ENCODE measurements around the gene AGMO.

The AGMO gene

DNA sequence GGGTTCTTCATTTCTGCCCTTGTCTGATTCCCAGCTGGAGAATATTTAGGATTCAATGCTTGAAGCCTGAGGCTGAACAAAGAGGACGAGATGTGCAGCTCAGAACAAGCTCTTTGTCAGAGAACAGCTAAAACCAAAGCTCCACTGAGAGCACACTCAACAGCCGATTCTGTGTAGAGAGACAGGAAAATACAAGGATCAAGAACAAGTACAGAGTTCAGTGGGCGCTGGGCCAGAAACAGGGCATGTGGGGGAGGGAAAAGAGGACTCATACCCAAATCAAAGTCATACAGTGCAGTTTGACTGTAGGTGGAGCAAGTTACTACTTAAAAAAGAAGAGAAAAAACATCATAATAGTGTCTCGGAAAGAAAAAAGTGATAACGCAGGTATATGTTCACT lies at the start of gene AGMO:
Gene AGMO, minus strand, starts transcription at position 181 of the 400 bp plus-strand sequence.
- DNase-seq: peak; percentile 8

DNA sequence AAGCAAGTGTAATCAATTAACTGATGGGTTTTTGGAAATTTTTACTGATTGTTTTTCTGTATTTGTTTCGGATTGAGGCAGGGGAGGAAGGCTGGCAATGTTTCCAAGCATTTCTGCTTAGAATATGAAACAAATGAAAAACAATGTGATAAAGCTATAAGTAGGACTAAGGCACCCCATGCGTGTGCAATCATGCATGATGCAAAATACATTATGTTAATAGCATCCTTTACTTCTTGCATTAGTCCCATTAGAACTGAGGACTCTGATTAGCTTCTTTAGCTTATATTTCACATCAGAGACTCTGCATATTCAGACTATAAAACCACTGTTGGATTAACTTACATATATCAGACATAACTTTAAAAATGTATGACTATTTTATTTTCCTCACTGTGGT lies 48.7 kb upstream of the AGMO start:
- DNase-seq: no peak

- no peak for DNase-seq
Measured at GRCh38 chr7:15609287-15609686, 47.5 kb upstream of the AGMO start.

DNA sequence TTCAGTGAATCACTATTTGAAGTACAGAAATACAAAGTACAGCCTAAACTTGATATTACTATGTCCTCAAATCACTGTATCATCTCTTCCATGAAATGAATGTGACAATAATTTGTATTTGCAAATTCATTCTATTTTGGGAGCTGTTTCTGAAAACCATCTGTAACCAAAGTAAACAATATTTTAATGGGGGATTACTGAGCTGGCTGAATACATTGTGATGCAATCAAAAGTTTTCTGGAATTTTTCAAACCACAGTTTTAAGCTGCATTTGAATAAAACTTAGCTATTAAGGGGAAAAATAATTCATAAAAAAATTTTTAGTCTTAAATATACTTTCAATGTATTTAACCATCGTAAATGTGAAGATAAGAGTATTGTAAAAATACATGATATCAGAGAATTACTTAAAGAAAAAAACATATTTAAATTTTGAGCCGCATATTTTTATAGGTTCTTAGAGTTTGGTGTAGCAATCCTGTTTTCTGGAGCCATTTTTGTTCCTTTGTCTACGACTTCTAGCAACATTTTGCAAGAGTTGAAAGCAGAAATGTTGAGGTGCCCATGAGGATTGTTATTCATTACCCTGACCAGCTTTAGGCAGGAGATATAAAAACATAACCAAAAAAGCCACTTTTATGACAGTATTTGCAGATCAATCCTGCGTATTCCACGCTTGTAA lies 45.9 kb upstream of the AGMO start:
- no peak for DNase-seq

- no peak for DNase-seq
Measured at GRCh38 chr7:15606561-15606960, 44.7 kb upstream of the AGMO start.

- DNase-seq: no peak
Measured at GRCh38 chr7:15604166-15604565, 42.4 kb upstream of the AGMO start.

GRCh38 chr7:15603124-15603523 lies 41.3 kb upstream of the AGMO start:
- DNase-seq: no peak

DNA sequence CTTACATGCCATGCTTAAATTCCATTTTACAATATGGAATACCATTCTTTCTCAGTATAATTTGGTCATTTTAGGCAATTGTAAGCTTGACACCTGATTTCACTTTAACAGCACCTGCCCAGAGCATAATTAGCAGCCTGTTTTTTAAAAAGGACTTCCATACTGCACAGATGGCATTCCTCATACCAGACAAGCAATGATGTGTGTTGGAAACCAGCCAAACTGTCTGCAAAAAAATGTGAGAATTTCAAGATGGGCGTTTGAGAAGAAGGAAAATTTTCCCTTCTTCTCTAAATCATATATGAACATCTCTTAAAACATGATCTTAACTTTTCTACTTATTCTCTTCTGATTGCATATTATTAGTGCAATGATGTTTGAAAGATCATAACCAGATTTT lies 40.4 kb upstream of the AGMO start:
- peak; percentile 70 for DNase-seq

- DNase-seq: no peak
Measured at GRCh38 chr7:15601175-15601574, 39.4 kb upstream of the AGMO start.

- DNase-seq: no peak
Measured at GRCh38 chr7:15600298-15600697, 38.5 kb upstream of the AGMO start.

DNA sequence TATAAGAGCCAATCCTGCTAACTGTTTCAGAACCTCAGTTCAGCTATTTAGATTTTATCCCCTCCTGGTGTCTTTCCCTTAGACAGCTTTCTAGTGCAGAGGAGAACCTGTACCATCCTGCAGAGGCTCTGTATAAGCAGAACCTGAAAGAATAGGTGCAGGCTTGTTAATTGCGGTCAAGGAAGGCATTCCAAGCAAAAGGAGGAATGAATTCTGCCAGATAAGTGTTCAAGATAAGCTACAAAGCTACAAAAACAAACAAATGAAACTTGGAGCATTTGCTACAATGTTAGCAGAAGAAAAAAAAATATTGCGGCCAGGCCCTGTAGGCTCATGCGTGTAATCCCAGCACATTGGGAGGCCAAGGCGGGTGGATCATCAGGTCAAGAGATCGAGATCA lies 32.6 kb upstream of the AGMO start:
- DNase-seq: no peak

DNA sequence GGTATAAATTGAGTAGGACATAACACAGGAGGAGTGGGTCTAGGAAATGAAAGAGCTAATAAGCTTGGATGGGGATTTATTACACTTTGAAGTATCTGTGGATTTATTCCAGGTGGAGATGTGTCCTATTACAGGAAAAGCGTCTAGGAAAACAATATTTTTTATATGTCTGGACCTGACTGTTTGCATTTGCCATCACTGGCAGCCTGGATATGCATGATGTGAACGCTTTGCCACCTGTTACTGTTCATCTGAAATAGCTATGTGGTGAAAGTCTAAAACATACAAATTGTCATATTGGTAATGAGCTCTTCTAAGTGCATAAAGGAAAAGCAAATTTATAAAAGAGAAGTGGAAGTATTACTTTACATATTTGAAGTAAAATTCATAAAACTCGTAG lies 31.6 kb upstream of the AGMO start:
- DNase-seq: no peak

GRCh38 chr7:15586266-15586665 lies 24.5 kb upstream of the AGMO start:
- no peak for DNase-seq

GRCh38 chr7:15584575-15584974 lies 22.8 kb upstream of the AGMO start:
- no peak for DNase-seq

DNA sequence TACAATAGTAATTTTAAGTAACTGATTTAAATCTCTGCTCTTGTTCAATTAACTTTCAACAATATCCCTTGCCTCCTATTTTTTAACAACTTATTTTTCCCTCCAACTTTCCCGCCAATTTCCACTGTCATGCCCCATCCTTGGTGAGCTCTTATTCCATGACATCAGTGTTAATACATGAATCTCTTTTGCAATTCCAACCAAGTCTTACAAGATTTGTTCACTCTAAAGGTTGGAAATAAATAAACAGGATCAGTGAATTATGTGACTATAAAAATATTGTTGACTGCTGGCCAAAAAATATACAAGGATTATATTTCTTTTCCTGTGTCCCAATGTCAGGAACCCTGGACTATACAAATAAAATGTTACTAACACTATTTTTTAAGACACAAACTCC lies 21.0 kb upstream of the AGMO start:
- no peak for DNase-seq

- no peak for DNase-seq
Measured at GRCh38 chr7:15581352-15581951, 19.6 kb upstream of the AGMO start.

- no peak for DNase-seq
Measured at GRCh38 chr7:15580604-15581351, 19.0 kb upstream of the AGMO start.

- no peak for DNase-seq
Measured at GRCh38 chr7:15577600-15577999, 15.8 kb upstream of the AGMO start.

DNA sequence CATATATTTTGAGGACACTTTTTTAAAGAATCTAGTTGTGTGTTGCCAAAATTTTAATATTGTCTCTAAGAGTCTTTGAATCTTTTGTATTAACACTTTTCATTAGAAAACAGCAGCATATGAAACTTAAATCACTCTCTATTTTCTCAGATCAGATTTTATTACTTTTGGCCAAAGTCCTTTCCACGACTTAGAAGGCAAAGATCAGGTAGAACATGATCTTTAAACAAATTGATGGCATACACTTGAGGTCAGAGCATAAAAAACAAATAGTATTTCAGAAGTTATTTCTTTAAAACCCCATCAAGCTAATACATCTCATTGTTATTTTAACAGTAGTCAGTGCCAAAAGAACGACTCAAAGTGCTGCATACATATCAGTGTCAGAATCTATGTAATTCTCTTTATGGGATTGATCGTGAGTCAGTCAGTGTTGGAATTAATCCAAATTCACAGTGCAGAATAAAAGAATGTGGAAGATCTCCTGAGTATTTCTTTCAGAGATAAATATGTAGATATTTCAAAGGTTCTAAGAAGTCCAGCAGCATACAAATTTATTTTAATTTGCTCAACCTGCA lies 9.6 kb upstream of the AGMO start:
- DNase-seq: no peak

DNA sequence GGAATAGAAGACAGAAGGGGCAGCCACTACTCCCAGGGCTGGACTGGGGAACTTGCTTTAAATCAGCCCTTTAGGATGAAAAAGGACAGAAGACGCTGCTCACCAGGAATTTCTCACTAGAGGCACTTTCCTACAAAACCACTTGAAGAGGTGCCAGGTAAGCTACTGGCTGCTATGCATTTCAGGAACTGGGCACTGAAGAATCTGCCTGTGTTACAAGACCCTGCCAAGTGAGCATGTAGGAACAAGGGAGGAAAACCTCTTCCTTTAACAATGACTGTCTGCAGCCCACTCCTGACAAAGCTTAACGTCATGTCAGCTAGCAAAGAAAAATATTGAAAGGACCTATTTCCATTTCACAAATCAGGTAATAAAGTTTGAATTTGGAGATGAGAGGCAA lies 5.8 kb upstream of the AGMO start:
- DNase-seq: no peak

DNA sequence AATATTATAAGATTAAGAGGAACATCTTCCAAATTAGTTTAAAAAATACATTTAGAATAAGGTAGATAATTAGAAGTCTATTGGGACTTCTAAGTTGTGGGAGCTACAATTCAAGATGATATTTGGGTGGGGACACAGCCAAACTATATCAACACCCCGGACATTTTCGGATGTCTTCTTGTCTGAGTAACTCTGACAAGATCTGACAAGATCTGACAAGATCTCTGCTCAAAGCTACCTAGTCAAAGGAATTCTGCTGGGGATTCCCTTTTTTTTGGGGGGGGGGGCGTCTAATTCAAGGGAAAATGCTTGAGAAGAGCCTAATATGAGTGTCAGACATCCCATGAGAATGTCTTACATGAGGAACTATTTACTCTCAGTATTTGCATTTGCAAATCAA lies 5.2 kb upstream of the AGMO start:
- DNase-seq: no peak

DNA sequence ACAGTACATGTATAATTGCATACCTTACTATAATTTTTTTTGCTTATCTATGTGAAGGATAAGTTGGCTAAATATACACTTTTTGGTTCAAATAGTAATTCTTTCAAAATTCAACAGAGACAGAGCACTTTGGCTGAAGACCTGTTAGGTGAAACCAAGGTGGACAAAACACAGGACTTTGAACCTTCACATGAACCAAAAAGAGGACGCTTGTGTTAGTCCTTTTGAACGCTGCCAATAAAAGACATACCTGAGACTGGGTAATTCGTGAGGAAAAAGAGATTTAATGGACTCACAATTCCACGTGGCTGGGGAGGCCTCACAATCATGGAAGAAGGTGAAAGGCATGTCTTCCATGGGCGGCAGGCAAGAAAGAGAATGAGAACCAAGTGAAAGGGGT lies 4.7 kb upstream of the AGMO start:
- no peak for DNase-seq

DNA sequence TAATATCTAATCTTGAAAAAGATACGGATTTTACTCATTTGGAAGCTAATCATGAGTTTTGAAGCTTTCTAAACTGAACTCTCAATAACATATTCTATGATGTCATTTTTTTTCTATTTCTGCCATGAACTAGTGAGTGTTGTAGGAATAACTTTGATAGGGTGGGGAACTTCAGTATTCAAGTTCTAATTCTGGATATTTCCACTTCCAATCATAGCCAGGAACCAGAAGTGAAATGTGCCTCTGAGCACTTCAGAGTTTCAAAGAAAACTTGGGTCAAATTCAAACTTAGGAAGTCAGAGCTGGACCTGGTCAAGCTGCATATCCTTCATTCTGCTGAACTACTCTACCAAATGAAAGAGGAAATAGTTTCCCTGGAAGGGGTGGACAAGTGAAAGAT lies 847 bp downstream of the AGMO start:
- no peak for DNase-seq

DNA sequence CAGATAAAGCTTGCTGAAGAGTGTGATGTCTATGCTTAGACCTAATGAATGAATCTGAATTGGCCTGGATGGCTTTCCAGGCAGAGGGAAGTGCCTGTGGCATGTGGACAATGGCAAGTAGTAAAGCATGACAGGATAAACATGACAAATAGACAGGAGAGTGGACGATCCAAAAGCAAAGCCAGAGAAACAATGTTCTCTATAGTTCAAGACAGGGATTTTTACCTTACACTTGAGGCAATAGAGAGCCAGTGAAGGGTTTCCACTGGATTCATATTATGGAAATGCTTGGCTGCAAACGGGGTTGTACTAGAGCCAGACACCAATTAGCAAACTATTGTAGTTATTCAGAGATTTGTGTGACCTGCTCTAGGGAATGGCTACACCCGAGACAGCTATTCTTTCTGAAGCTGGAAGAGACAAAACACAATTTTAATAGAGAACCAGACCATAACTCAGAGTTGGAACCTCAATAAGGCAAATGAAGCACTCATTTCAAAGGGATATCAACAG lies 2.3 kb downstream of the AGMO start:
- DNase-seq: no peak

Measured in NCI-H446 treated with DMSO at 0.1 percent for 48 hours (cell line).